ENCODE data around the gene BORCS5.

BORCS5 gene

DNA sequence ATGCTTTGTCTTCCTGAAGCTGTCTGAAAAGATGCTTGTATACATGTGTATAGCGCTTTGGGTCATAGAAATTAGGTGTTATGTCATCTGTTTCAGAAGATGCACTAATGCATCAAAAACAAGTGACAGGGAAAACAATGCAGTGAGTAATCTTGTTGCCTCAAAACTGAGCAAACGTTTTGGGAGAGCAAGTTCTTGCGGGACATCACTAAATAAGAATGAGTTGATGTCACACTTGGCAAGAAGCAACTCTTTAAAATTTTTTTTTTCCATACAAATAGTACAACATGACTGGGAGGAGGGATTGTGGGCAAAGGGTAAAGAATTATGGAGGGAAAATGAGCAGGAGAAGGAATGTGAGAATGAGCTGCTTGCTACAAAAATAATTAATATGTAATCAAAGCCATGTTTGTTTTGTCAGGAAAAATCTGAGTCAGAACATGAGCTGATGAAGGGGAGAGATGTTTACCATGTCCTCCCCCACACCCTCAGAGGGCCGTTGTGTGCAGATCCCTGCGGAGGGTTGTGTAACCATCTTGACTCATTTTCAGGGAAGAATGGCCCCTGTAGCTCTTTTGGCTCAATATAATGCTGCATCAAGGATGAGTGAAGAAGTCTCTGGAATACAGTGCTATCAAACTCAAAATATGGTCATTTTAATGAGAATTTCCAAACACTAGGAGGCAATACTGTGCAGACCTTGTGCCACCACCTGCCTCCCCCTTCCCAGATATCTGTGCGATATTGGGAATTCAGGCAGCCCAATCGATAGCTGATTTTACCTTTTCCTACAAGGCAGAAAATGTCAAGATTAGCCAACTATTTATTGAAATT is 41.4 kb downstream of the BORCS5 start (continued):
- TF ChIP-seq, protein P1, sequence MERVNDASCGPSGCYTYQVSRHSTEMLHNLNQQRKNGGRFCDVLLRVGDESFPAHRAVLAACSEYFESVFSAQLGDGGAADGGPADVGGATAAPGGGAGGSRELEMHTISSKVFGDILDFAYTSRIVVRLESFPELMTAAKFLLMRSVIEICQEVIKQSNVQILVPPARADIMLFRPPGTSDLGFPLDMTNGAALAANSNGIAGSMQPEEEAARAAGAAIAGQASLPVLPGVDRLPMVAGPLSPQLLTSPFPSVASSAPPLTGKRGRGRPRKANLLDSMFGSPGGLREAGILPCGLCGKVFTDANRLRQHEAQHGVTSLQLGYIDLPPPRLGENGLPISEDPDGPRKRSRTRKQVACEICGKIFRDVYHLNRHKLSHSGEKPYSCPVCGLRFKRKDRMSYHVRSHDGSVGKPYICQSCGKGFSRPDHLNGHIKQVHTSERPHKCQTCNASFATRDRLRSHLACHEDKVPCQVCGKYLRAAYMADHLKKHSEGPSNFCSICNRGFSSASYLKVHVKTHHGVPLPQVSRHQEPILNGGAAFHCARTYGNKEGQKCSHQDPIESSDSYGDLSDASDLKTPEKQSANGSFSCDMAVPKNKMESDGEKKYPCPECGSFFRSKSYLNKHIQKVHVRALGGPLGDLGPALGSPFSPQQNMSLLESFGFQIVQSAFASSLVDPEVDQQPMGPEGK (CRISPR knock-in tag; IDR thresholded peaks at IDR 0.05; ENCODE audit: borderline replicate concordance) = no peak
- TF ChIP-seq ZFP3 (CRISPR knock-in tag; IDR thresholded peaks at IDR 0.05) (no peak), ZFP30 (CRISPR knock-in tag; IDR thresholded peaks at IDR 0.05) (no peak), BACH2 (CRISPR knock-in tag; IDR thresholded peaks at IDR 0.05; ENCODE audit: borderline replicate concordance) (no peak), OSR1 (CRISPR knock-in tag; IDR thresholded peaks at IDR 0.05) (no peak)
- TF ChIP-seq, protein P2, sequence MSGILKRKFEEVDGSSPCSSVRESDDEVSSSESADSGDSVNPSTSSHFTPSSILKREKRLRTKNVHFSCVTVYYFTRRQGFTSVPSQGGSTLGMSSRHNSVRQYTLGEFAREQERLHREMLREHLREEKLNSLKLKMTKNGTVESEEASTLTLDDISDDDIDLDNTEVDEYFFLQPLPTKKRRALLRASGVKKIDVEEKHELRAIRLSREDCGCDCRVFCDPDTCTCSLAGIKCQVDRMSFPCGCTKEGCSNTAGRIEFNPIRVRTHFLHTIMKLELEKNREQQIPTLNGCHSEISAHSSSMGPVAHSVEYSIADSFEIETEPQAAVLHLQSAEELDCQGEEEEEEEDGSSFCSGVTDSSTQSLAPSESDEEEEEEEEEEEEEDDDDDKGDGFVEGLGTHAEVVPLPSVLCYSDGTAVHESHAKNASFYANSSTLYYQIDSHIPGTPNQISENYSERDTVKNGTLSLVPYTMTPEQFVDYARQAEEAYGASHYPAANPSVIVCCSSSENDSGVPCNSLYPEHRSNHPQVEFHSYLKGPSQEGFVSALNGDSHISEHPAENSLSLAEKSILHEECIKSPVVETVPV (CRISPR knock-in tag; IDR thresholded peaks at IDR 0.05) = no peak

DNA sequence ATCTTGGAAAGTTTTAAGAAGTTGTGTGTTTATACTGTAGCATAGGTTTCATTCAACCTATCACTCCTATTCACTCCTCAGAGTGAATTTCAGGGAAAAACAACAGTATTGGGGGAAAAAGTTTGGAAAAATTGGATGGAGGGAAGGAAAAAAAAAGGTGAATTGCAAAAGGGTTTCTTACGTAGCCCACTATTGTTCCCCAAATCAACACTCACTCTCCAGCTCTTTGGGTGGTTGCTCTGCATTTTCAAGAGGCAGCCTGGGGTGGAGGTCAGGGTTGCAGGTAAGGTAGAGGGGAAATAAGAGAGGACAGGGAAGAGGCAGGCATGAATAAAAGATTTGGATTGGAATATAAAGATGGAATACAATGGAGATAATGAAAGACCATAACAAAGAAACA is 42.3 kb downstream of the BORCS5 start:
- no peak for TF ChIP-seq CSDC2 (CRISPR knock-in tag; IDR thresholded peaks at IDR 0.05)
- TF ChIP-seq PPARA (CRISPR knock-in tag; IDR thresholded peaks at IDR 0.05; ENCODE audit: borderline replicate concordance) = no peak
- no peak for TF ChIP-seq TOX (CRISPR knock-in tag; IDR thresholded peaks at IDR 0.05; ENCODE audit: borderline replicate concordance)
- no peak for TF ChIP-seq TSHZ2 (CRISPR knock-in tag; IDR thresholded peaks at IDR 0.05)
- TF ChIP-seq GLIS3 (CRISPR knock-in tag; IDR thresholded peaks at IDR 0.05) = no peak
- TF ChIP-seq, protein P1 (CRISPR knock-in tag; IDR thresholded peaks at IDR 0.05; ENCODE audit: borderline replicate concordance) = no peak
- TF ChIP-seq ZFP3 (CRISPR knock-in tag; IDR thresholded peaks at IDR 0.05) = no peak
- TF ChIP-seq, protein P3, sequence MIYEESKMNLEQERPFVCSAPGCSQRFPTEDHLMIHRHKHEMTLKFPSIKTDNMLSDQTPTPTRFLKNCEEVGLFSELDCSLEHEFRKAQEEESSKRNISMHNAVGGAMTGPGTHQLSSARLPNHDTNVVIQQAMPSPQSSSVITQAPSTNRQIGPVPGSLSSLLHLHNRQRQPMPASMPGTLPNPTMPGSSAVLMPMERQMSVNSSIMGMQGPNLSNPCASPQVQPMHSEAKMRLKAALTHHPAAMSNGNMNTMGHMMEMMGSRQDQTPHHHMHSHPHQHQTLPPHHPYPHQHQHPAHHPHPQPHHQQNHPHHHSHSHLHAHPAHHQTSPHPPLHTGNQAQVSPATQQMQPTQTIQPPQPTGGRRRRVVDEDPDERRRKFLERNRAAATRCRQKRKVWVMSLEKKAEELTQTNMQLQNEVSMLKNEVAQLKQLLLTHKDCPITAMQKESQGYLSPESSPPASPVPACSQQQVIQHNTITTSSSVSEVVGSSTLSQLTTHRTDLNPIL (CRISPR knock-in tag; IDR thresholded peaks at IDR 0.05; ENCODE audit: low read depth) = no peak
- TF ChIP-seq TCF4 (CRISPR knock-in tag; IDR thresholded peaks at IDR 0.05; ENCODE audit: borderline replicate concordance) = no peak
- no peak for TF ChIP-seq ZFP30 (CRISPR knock-in tag; IDR thresholded peaks at IDR 0.05)
- no peak for TF ChIP-seq ISL1 (CRISPR knock-in tag; IDR thresholded peaks at IDR 0.05)
- TF ChIP-seq, protein P4, sequence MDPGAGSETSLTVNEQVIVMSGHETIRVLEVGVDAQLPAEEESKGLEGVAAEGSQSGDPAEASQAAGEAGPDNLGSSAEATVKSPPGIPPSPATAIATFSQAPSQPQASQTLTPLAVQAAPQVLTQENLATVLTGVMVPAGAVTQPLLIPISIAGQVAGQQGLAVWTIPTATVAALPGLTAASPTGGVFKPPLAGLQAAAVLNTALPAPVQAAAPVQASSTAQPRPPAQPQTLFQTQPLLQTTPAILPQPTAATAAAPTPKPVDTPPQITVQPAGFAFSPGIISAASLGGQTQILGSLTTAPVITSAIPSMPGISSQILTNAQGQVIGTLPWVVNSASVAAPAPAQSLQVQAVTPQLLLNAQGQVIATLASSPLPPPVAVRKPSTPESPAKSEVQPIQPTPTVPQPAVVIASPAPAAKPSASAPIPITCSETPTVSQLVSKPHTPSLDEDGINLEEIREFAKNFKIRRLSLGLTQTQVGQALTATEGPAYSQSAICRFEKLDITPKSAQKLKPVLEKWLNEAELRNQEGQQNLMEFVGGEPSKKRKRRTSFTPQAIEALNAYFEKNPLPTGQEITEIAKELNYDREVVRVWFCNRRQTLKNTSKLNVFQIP (CRISPR knock-in tag; IDR thresholded peaks at IDR 0.05; ENCODE audit: borderline replicate concordance, low read depth) = no peak
- no peak for TF ChIP-seq BACH2 (CRISPR knock-in tag; IDR thresholded peaks at IDR 0.05; ENCODE audit: borderline replicate concordance)
- no peak for TF ChIP-seq ESRRG (CRISPR knock-in tag; IDR thresholded peaks at IDR 0.05)
- no peak for TF ChIP-seq OSR1 (CRISPR knock-in tag; IDR thresholded peaks at IDR 0.05)
- TF ChIP-seq ZNF70 (CRISPR knock-in tag; IDR thresholded peaks at IDR 0.05) = no peak
- TF ChIP-seq ZNF8 (CRISPR knock-in tag; IDR thresholded peaks at IDR 0.05) = no peak
- TF ChIP-seq ZC3H10 (CRISPR knock-in tag; IDR thresholded peaks at IDR 0.05) = no peak
- TF ChIP-seq, protein P2 (CRISPR knock-in tag; IDR thresholded peaks at IDR 0.05) = no peak
- ATAC-seq = no peak

All from SK-N-SH treated with all-trans-retinoic acid at 6 μM for 48 hours (cell line).